ENCODE data around the gene SYT11. TPM values are rescaled to one million over a fixed set of nuclear protein-coding genes. Genes with fewer than 3 reads are reported as not detected.

The SYT11 gene
- total and polyA plus RNA-seq, 10 donors: 1.1 to 22.1 (median 11.9) TPM

- no peak overlapping the region for H3K27ac ChIP-seq
- H3K27me3 ChIP-seq (replicated peaks in 1 of 7): no peaks in the 10 kb centered on the region
- H3K9me3 ChIP-seq: no peaks in the 10 kb centered on the region
- DNase-seq: no peak
- H3K36me3 ChIP-seq: peaks cover 6 to 83% (median 74%) of the 10 kb centered on the region in 6 donors
- TF ChIP-seq POLR2A (IDR thresholded peaks at IDR 0.05) (no peak), POLR2AphosphoS5 (IDR thresholded peaks at IDR 0.05) (no peak), CTCF (IDR thresholded peaks at IDR 0.05 in 8 of 11, conservative IDR thresholded peaks at IDR 0.05 in 3 of 11) (no peak)
- WGBS, 5 donors: 75 to 92% (median 81%) methylated on average over 6 of the region's 6 CpGs
- H3K4me3 ChIP-seq: no peak overlapping the region
- H3K4me1 ChIP-seq: peaks cover 13 to 25% (median 19%) of the 10 kb centered on the region in 6 donors
- intact Hi-C loops (cut with DNase I; ENCODE audit: low total_unique reads): no loop called here
These were observed 54.8 kb downstream of the SYT11 start for GRCh38 chr1:155913969-155914757.

GRCh38 chr1:155918660-155919059 lies 59.3 kb downstream of the SYT11 start:
- TF ChIP-seq POLR2A (IDR thresholded peaks at IDR 0.05): no peak
- no peak for TF ChIP-seq POLR2AphosphoS5 (IDR thresholded peaks at IDR 0.05)
- TF ChIP-seq CTCF (IDR thresholded peaks at IDR 0.05 in 8 of 11, conservative IDR thresholded peaks at IDR 0.05 in 3 of 11): no peak
- 72 to 88% (median 80%) methylated on average over 3 of the region's 3 CpGs for WGBS, 5 donors

GRCh38 chr1:155919801-155920200 lies 60.4 kb downstream of the SYT11 start:
- Histone ChIP-seq H3K36me3 (peaks cover 6 to 100% (median 99%) of the 10 kb centered on the region in 6 donors), H3K4me1 (no peaks in the 10 kb centered on the region), H3K27ac (no peak overlapping the region), H3K4me3 (no peak overlapping the region), H3K27me3 (replicated peaks in 1 of 7) (no peaks in the 10 kb centered on the region), H3K9me3 (no peaks in the 10 kb centered on the region)
- no peak for TF ChIP-seq POLR2AphosphoS5 (IDR thresholded peaks at IDR 0.05)
- TF ChIP-seq POLR2A (IDR thresholded peaks at IDR 0.05): no peak
- TF ChIP-seq CTCF (IDR thresholded peaks at IDR 0.05 in 8 of 11, conservative IDR thresholded peaks at IDR 0.05 in 3 of 11): no peak
- WGBS, 5 donors: 95 to 100% (median 98%) methylated on average over 2 of the region's 2 CpGs
- no peak for DNase-seq
- intact Hi-C loops (cut with DNase I; ENCODE audit: low total_unique reads): no loop called here

More at GRCh38 chr1:155918660-155919059, 59.3 kb downstream of the SYT11 start:
- Histone ChIP-seq H3K4me3 (no peak overlapping the region), H3K27me3 (replicated peaks in 1 of 7) (no peaks in the 10 kb centered on the region), H3K9me3 (no peaks in the 10 kb centered on the region), H3K27ac (no peak overlapping the region), H3K4me1 (no peaks in the 10 kb centered on the region), H3K36me3 (peaks cover 6 to 100% (median 98%) of the 10 kb centered on the region in 6 donors)
- DNase-seq: no peak
- intact Hi-C loops (cut with DNase I; ENCODE audit: low total_unique reads): no loop called here

- peaks cover 10 to 100% (median 99%) of the 10 kb centered on the region in 6 donors for H3K36me3 ChIP-seq
- H3K4me3 ChIP-seq: no peak overlapping the region
- no peaks in the 10 kb centered on the region for H3K27me3 ChIP-seq (replicated peaks in 1 of 7)
- H3K9me3 ChIP-seq: no peaks in the 10 kb centered on the region
- H3K27ac ChIP-seq: no peak overlapping the region
- WGBS, 5 donors: 94 to 100% (median 96%) methylated on average over 3 of the region's 3 CpGs
- intact Hi-C loops (cut with DNase I; ENCODE audit: low total_unique reads): no loop called here
- no peak for DNase-seq
- no peaks in the 10 kb centered on the region for H3K4me1 ChIP-seq
- TF ChIP-seq POLR2AphosphoS5 (IDR thresholded peaks at IDR 0.05) (no peak), POLR2A (IDR thresholded peaks at IDR 0.05) (no peak), CTCF (IDR thresholded peaks at IDR 0.05 in 8 of 11, conservative IDR thresholded peaks at IDR 0.05 in 3 of 11) (no peak)
These were observed 61.4 kb downstream of the SYT11 start for GRCh38 chr1:155920717-155921116.

Measured in spleen (tissue), 11 donors.